ENCODE measurements around the gene ACOX3.
A peak's percentile ranks its signal among the peaks of the same experiment; 100 is the strongest.
"Not testable (repeated sequence)": the region's sequence is repeated elsewhere in the genome, so short reads cannot be mapped to it uniquely, and the experiment has no call there.

The ACOX3 gene

GRCh38 chr4:8433136-8433535 lies 7.4 kb downstream of the ACOX3 start:
- DNase-seq: no peak

GRCh38 chr4:8431553-8431952 lies 9.0 kb downstream of the ACOX3 start:
- no peak for DNase-seq

GRCh38 chr4:8428288-8429097 lies 12.0 kb downstream of the ACOX3 start:
- peak; percentile 83 for DNase-seq

GRCh38 chr4:8427761-8428287 lies 12.7 kb downstream of the ACOX3 start:
- DNase-seq: peak; percentile 61

GRCh38 chr4:8427262-8427661 lies 13.3 kb downstream of the ACOX3 start:
- no peak for DNase-seq

GRCh38 chr4:8422786-8423185 lies 17.7 kb downstream of the ACOX3 start:
- DNase-seq: no peak

- no peak for DNase-seq
Measured at GRCh38 chr4:8422327-8422726, 18.2 kb downstream of the ACOX3 start.

- DNase-seq: not testable (repeated sequence)
Measured at GRCh38 chr4:8420151-8420550, 20.4 kb downstream of the ACOX3 start.

- DNase-seq: no peak
Measured at GRCh38 chr4:8419222-8420041, 21.1 kb downstream of the ACOX3 start.

GRCh38 chr4:8417071-8417614 lies 23.4 kb downstream of the ACOX3 start:
- DNase-seq: no peak

GRCh38 chr4:8414377-8414776 lies 26.1 kb downstream of the ACOX3 start:
- no peak for DNase-seq

- DNase-seq: no peak
Measured at GRCh38 chr4:8412288-8412687, 28.2 kb downstream of the ACOX3 start.

GRCh38 chr4:8411351-8412180 lies 29.0 kb downstream of the ACOX3 start:
- DNase-seq: no peak

- peak; percentile 65 for DNase-seq
Measured at GRCh38 chr4:8410641-8411271, 29.8 kb downstream of the ACOX3 start.

GRCh38 chr4:8410066-8410625 lies 30.4 kb downstream of the ACOX3 start:
- no peak for DNase-seq

- no peak for DNase-seq
Measured at GRCh38 chr4:8409264-8410065, 31.1 kb downstream of the ACOX3 start.

GRCh38 chr4:8407756-8408155 lies 32.8 kb downstream of the ACOX3 start:
- no peak for DNase-seq

- no peak for DNase-seq
Measured at GRCh38 chr4:8407316-8407715, 33.2 kb downstream of the ACOX3 start.

GRCh38 chr4:8406887-8407286 lies 33.6 kb downstream of the ACOX3 start:
- DNase-seq: not testable (repeated sequence)

- no peak for DNase-seq
Measured at GRCh38 chr4:8405516-8405875, 35.0 kb downstream of the ACOX3 start.
